Pancreas (tissue), 10 donors: ENCODE measurements around the gene TRIM10. TPM values are rescaled to one million over a fixed set of nuclear protein-coding genes. Genes with fewer than 3 reads are reported as not detected.

Source experiments
- ATAC-seq, 4 donors: fragments of 200-7000 bp; cut with Tn5 transposase; one replicate each; pipeline versions ENCODE4 v1.8.0 to v1.9.1; 2020; ENCODE audit warnings: mild to moderate bottlenecking in 4 of 4, moderate library complexity in 4 of 4
- DNase-seq, 6 donors: peaks; one replicate each; pipeline ENCODE4 v3.0.0-alpha.2; 2020
- FAIRE-seq: peaks from 2 replicates; lab custom pipeline; 2012; peaks lifted over from hg19 to GRCh38; lab: Jason Lieb, UNC
- H3K27ac ChIP-seq, 4 donors: fragments of 200-600 bp; sonication (generic); 1 replicate in 3 of 4; 2 replicates in 1 of 4; pipeline versions ENCODE4 v1.5.0 to v1.8.0; 2020
- H3K27me3 ChIP-seq, 4 donors: fragments of 200-600 bp; one replicate each; pipeline ENCODE4 v1.8.0; 2021
- H3K36me3 ChIP-seq, 3 donors: fragments of 200-600 bp; sonication (generic) in 1 of 3; one replicate each; pipeline versions ENCODE4 v1.5.0 to v1.8.0; 2020 to 2021
- H3K4me1 ChIP-seq, 3 donors: fragments of 200-600 bp; one replicate each; pipeline ENCODE4 v1.8.0; 2021
- H3K4me3 ChIP-seq, 4 donors: fragments of 200-600 bp; sonication (generic) in 2 of 4; one replicate each; pipeline versions ENCODE4 v1.5.0 to v1.8.0; 2020 to 2021
- H3K9me3 ChIP-seq, 4 donors: fragments of 200-600 bp; one replicate each; pipeline ENCODE4 v1.8.0; 2021
- WGBS, 2 donors: extraction: QIAGEN DNeasy Blood & Tissue Kit; methylation state at CpG; one replicate each; pipeline ENCODE4 v1.1.7; 2013; 5-methylcytosine and 5-hydroxymethylcytosine counted together
- intact Hi-C, 3 donors: fragments of 100-400 bp; cut with DNase I; formaldehyde crosslinking; loops; one replicate each; pipeline versions ENCODE4 v1.11.1 to v1.14.2; 2022
- polyA plus RNA-seq, 2 donors: library from polyadenylated mRNA; stranded (reverse); fragments of 200-250 nt; gene quantifications; one replicate each; pipeline ENCODE4 v1.2.3, GENCODE V29; 2013
- total RNA-seq, 6 donors: library from RNA; stranded (reverse); fragmentation: NEBNext Ultra II Directional in 4 of 6; extraction: Animal tissue kit (Norgen Biotek cat#: 25700) in 4 of 6; gene quantifications; one replicate each; pipeline versions ENCODE4 v1.2.1 to v1.2.4, GENCODE V29; 2021 to 2023
- TF ChIP-seq, protein P1 (sequence below), 4 donors: fragments of 200-600 bp; sonication (generic) in 3 of 4; IDR thresholded peaks; one replicate each; pipeline versions ENCODE4 v1.5.0 to v1.8.0; 2021; ENCODE audit warnings: antibody characterized with exemption in 4 of 4
- donor health status: healthy with polysubstance abuse.
- donor health status: DM: no; HTN: no; CAD: no; lungs with moderate emphysema.
- donor health status: DM: no; HTN: no; CAD: no.
- donor health status: control.
- donor health status: control.
- donor health status: Bipolar disorder and iron deficiency.
- donor health status: DM: yes; HTN: yes; CAD: no.
- donor health status: DM: no; HTN: no; CAD: no.
- donor health status: DM: no; HTN: no; CAD: no.
- donor health status: DM: yes; HTN: yes; CAD: no.

The TRIM10 gene
- total and polyA plus RNA-seq, 8 donors: 0.02 to 0.03 TPM; not detected in 6

DNA sequence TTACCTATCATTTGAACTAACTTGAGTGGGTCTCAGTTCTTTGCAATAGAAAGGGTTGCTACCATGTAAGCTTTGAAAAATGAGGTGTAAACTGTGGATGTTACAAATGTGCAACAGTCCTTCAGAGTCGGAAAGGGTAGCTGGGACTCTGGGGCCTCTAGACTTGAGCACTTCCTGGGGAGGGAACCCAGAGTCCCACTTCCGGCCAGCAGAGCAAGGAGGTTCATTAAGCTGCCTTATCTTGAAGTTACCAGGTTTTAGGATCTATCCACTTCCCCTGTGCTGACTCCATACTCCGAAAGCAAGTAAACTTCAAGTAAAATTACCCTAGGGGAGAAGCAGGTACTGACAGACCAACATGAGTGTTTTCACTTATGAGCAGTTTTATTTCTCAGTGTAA is 9.4 kb downstream of the TRIM10 start:
- H3K9me3 ChIP-seq: no peaks in the 10 kb centered on the region
- no peak overlapping the region for H3K27ac ChIP-seq
- no peak overlapping the region for H3K4me3 ChIP-seq
- FAIRE-seq (no peak), ATAC-seq (no peak), DNase-seq (no peak)
- H3K36me3 ChIP-seq: no peaks in the 10 kb centered on the region
- intact Hi-C loops: no loop called here
- peaks cover 0 to 5% (median 0%) of the 10 kb centered on the region in 3 donors for H3K4me1 ChIP-seq
- no peaks in the 10 kb centered on the region for H3K27me3 ChIP-seq
- 57 to 74% methylated on average over 3 of the region's 3 CpGs for WGBS, 2 donors
- TF ChIP-seq, protein P1, sequence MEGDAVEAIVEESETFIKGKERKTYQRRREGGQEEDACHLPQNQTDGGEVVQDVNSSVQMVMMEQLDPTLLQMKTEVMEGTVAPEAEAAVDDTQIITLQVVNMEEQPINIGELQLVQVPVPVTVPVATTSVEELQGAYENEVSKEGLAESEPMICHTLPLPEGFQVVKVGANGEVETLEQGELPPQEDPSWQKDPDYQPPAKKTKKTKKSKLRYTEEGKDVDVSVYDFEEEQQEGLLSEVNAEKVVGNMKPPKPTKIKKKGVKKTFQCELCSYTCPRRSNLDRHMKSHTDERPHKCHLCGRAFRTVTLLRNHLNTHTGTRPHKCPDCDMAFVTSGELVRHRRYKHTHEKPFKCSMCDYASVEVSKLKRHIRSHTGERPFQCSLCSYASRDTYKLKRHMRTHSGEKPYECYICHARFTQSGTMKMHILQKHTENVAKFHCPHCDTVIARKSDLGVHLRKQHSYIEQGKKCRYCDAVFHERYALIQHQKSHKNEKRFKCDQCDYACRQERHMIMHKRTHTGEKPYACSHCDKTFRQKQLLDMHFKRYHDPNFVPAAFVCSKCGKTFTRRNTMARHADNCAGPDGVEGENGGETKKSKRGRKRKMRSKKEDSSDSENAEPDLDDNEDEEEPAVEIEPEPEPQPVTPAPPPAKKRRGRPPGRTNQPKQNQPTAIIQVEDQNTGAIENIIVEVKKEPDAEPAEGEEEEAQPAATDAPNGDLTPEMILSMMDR (IDR thresholded peaks at IDR 0.05): no peak

DNA sequence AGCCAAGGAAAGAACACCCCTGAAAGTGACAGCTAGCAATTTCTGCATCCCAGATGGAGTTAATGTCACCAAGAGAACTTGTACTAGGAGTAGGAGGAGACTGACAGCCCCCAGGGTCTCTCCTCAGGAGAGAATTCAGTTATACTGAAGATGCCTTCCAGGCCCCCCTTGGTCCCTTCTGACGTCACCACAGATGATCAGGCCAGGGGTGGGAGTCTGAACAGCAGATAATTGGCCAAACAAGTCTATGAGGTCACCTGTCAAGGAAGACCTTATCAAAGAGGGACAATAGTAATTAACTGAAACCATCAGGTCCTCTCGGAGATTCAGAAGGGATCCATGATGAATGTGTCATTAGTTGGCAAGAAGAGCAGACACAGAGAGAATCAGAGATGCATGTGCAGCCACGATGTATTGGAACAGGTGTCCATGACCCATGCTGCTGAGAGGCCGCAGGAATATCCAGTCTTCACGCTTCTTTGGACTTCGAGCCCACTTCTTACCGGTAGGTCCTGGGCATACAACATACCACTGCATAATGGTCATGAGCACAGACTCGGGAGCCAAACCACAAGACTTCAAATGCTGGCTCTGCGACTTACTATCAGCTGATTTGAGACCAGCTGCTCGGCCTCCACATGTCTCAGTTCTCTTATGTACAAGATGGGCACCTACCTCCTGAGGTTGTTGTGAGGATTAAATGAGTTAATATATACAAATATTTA is 10.2 kb downstream of the TRIM10 start:
- TF ChIP-seq, protein P1 (IDR thresholded peaks at IDR 0.05): no peak
- H3K9me3 ChIP-seq: no peaks in the 10 kb centered on the region

DNA sequence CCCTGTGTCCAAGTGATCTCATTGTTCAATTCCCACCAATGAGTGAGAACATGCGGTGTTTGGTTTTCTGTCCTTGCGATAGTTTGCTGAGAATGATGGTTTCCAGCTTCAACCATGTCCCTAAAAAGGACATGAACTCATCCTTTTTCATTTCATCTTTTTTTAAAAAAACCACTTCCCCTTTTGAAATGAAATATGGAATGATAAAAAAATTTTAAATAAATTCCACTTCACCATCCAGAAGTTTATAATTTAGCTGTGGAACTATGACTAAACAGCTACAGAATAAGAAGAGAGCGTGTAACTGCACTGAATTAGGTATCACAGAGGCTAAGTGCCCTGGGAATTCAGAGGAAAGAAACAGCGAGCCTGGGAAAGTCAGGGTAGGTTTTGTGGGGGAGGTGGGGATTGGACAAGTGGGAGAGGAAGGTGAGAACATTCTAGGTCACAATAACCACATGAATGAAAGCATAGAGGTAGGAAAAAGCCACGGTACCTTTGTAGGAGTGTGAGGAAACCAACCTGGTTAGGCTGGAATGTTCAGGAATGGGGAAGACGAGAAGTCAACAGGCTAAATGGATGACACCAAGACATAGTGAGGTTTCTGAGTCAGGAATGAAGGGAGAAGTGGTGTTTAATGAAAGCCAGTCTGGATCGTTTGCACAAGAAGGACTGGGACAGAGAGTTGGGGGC is 11.0 kb downstream of the TRIM10 start:
- 67 to 71% methylated on average over 7 of the region's 7 CpGs for WGBS, 2 donors

More for the DNA sequence above, 10.2 kb downstream of the TRIM10 start:
- H3K27ac ChIP-seq: no peak overlapping the region
- H3K4me3 ChIP-seq: no peak overlapping the region
- no peaks in the 10 kb centered on the region for H3K27me3 ChIP-seq
- DNase-seq (no peak), ATAC-seq (no peak), FAIRE-seq (no peak)
- peaks cover 0 to 5% (median 0%) of the 10 kb centered on the region in 3 donors for H3K4me1 ChIP-seq
- no peaks in the 10 kb centered on the region for H3K36me3 ChIP-seq
- intact Hi-C loops: no loop called here
- WGBS, 2 donors: 71 to 75% methylated on average over 10 of the region's 10 CpGs

DNA sequence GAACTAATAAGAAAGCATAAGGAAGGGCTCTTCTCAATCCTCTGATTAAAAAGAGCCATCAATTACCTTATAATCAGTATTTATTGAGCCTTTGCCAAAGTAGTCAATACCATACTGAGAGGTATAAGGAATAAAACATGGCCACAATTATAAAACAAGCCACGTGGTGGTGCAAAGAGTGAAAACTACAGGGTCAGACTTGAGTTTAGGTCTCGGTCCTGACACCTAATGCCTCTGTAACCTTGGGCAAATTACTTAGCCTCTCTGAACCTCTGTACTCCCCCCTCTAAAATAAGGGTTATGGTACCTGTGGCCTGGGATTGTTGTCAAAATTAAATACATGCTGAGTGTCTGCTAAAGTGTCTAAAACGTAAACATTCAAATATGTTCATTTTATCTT is 11.8 kb downstream of the TRIM10 start:
- no peaks in the 10 kb centered on the region for H3K9me3 ChIP-seq
- intact Hi-C loops: no loop called here
- FAIRE-seq (no peak), DNase-seq (no peak), ATAC-seq (no peak)
- no peak overlapping the region for H3K4me3 ChIP-seq
- no peaks in the 10 kb centered on the region for H3K4me1 ChIP-seq
- no peaks in the 10 kb centered on the region for H3K27me3 ChIP-seq
- H3K36me3 ChIP-seq: no peaks in the 10 kb centered on the region
- H3K27ac ChIP-seq: no peak overlapping the region
- TF ChIP-seq, protein P1 (IDR thresholded peaks at IDR 0.05): no peak
- 52 to 56% methylated on average over 3 of the region's 3 CpGs for WGBS, 2 donors

More for the DNA sequence above, 11.0 kb downstream of the TRIM10 start:
- Histone ChIP-seq H3K36me3 (no peaks in the 10 kb centered on the region), H3K27me3 (no peaks in the 10 kb centered on the region), H3K4me3 (no peak overlapping the region), H3K27ac (no peak overlapping the region), H3K9me3 (no peaks in the 10 kb centered on the region), H3K4me1 (peaks cover 0 to 5% (median 0%) of the 10 kb centered on the region in 3 donors)
- no peak for ATAC-seq
- intact Hi-C loops: no loop called here
- no peak for FAIRE-seq
- no peak for DNase-seq
- TF ChIP-seq, protein P1 (IDR thresholded peaks at IDR 0.05): no peak
